Measurements from ENCODE around the gene CD274. TPM values are rescaled to one million over a fixed set of nuclear protein-coding genes. Genes with fewer than 3 reads are reported as not detected.
"Not testable (repeated sequence)": the region's sequence is repeated elsewhere in the genome, so short reads cannot be mapped to it uniquely, and the experiment has no call there.

Gene CD274
- total RNA-seq, 1 experiment from 2014 or later, result 0.62 TPM

- Histone ChIP-seq H3K36me3 (ENCODE audit: insufficient read depth, low read length, poor library complexity, severe bottlenecking) (no peaks in the 10 kb centered on the region), H3K4me1 (ENCODE audit: insufficient read depth, low read length, poor library complexity, severe bottlenecking) (no peaks in the 10 kb centered on the region), H3K9me3 (ENCODE audit: low read depth, low read length, poor library complexity, severe bottlenecking) (no peaks in the 10 kb centered on the region), H3K27ac (ENCODE audit: low read depth, low read length, poor library complexity, severe bottlenecking) (no peak overlapping the region), H3K27me3 (replicated peaks; ENCODE audit: insufficient read depth, low read depth, low read length, poor library complexity) (no peaks in the 10 kb centered on the region), H3K4me3 (ENCODE audit: low read depth, low read length, poor library complexity, severe bottlenecking) (no peak overlapping the region)
- CTCF ChIA-PET, result no interaction called here
- no peak for DNase-seq (ENCODE audit: low spot score)
- TF ChIP-seq EZH2 (IDR thresholded peaks at IDR 0.05; ENCODE audit: borderline replicate concordance, low read depth, low read length, poor library complexity, severe bottlenecking) (no peak), CTCF (conservative IDR thresholded peaks at IDR 0.05; ENCODE audit: low read depth, low read length) (no peak)
- BruUV-seq (replicated peaks), result no TSS peak
- POLR2A ChIA-PET (ENCODE audit: low non-redundant PET), result interaction anchor here (0.5 kb wide), 1 partner anchor 38 kb away, joined by 3 read pairs; no protein-coding TSS in a partner anchor
- intact Hi-C loops (cut with micrococcal nuclease; ENCODE audit: unreplicated experiment), result no loop called here
These were observed 16.4 kb downstream of the CD274 start for GRCh38 chr9:5466766-5467165.

GRCh38 chr9:5468850-5469249, 18.5 kb downstream of the CD274 start:
- CTCF ChIA-PET, result no interaction called here
- no peak overlapping the region for H3K4me3 ChIP-seq (ENCODE audit: low read depth, low read length, poor library complexity, severe bottlenecking)
- no peak overlapping the region for H3K27ac ChIP-seq (ENCODE audit: low read depth, low read length, poor library complexity, severe bottlenecking)
- H3K9me3 ChIP-seq (ENCODE audit: low read depth, low read length, poor library complexity, severe bottlenecking), result no peaks in the 10 kb centered on the region
- TF ChIP-seq EZH2 (IDR thresholded peaks at IDR 0.05; ENCODE audit: borderline replicate concordance, low read depth, low read length, poor library complexity, severe bottlenecking), result no peak
- H3K36me3 ChIP-seq (ENCODE audit: insufficient read depth, low read length, poor library complexity, severe bottlenecking), result no peaks in the 10 kb centered on the region
- H3K4me1 ChIP-seq (ENCODE audit: insufficient read depth, low read length, poor library complexity, severe bottlenecking), result no peaks in the 10 kb centered on the region
- BruUV-seq (replicated peaks), result no TSS peak
- H3K27me3 ChIP-seq (replicated peaks; ENCODE audit: insufficient read depth, low read depth, low read length, poor library complexity), result no peaks in the 10 kb centered on the region
- POLR2A ChIA-PET (ENCODE audit: low non-redundant PET), result no interaction called here
- intact Hi-C loops (cut with micrococcal nuclease; ENCODE audit: unreplicated experiment), result no loop called here
- DNase-seq (ENCODE audit: low spot score), result no peak

- no peaks in the 10 kb centered on the region for H3K9me3 ChIP-seq (ENCODE audit: low read depth, low read length, poor library complexity, severe bottlenecking)
- H3K4me3 ChIP-seq (ENCODE audit: low read depth, low read length, poor library complexity, severe bottlenecking), result no peak overlapping the region
- ChIA-PET CTCF (interaction anchor here (0.7 kb wide), 1 partner anchor 20 kb away, joined by 3 read pairs; the partner anchor contains the start of gene CD274), POLR2A (ENCODE audit: low non-redundant PET) (interaction anchor here (0.5 kb wide), 1 partner anchor 29 kb away, joined by 3 read pairs; no protein-coding TSS in a partner anchor)
- no peaks in the 10 kb centered on the region for H3K36me3 ChIP-seq (ENCODE audit: insufficient read depth, low read length, poor library complexity, severe bottlenecking)
- H3K4me1 ChIP-seq (ENCODE audit: insufficient read depth, low read length, poor library complexity, severe bottlenecking), result no peaks in the 10 kb centered on the region
- H3K27ac ChIP-seq (ENCODE audit: low read depth, low read length, poor library complexity, severe bottlenecking), result no peak overlapping the region
- DNase-seq (ENCODE audit: low spot score), result no peak
- no peak for TF ChIP-seq EZH2 (IDR thresholded peaks at IDR 0.05; ENCODE audit: borderline replicate concordance, low read depth, low read length, poor library complexity, severe bottlenecking)
- no peak; the same call in 1 of the 2 replicates for TF ChIP-seq CTCF (conservative IDR thresholded peaks at IDR 0.05; ENCODE audit: low read depth, low read length)
- BruUV-seq (replicated peaks), result no TSS peak
- intact Hi-C loops (cut with micrococcal nuclease; ENCODE audit: unreplicated experiment), result no loop called here
- H3K27me3 ChIP-seq (replicated peaks; ENCODE audit: insufficient read depth, low read depth, low read length, poor library complexity), result no peaks in the 10 kb centered on the region
These were observed 19.8 kb downstream of the CD274 start for GRCh38 chr9:5470122-5470521.

- no peaks in the 10 kb centered on the region for H3K27me3 ChIP-seq (replicated peaks; ENCODE audit: insufficient read depth, low read depth, low read length, poor library complexity)
- TF ChIP-seq EZH2 (IDR thresholded peaks at IDR 0.05; ENCODE audit: borderline replicate concordance, low read depth, low read length, poor library complexity, severe bottlenecking), result no peak
- BruUV-seq (replicated peaks), result no TSS peak
- H3K36me3 ChIP-seq (ENCODE audit: insufficient read depth, low read length, poor library complexity, severe bottlenecking), result no peaks in the 10 kb centered on the region
- ChIA-PET POLR2A (ENCODE audit: low non-redundant PET) (no interaction called here), CTCF (interaction anchor here (0.7 kb wide), 1 partner anchor 21 kb away, joined by 3 read pairs; the partner anchor contains the start of gene CD274)
- no peaks in the 10 kb centered on the region for H3K4me1 ChIP-seq (ENCODE audit: insufficient read depth, low read length, poor library complexity, severe bottlenecking)
- intact Hi-C loops (cut with micrococcal nuclease; ENCODE audit: unreplicated experiment), result no loop called here
- H3K9me3 ChIP-seq (ENCODE audit: low read depth, low read length, poor library complexity, severe bottlenecking), result no peaks in the 10 kb centered on the region
- no peak overlapping the region for H3K4me3 ChIP-seq (ENCODE audit: low read depth, low read length, poor library complexity, severe bottlenecking)
- no peak overlapping the region for H3K27ac ChIP-seq (ENCODE audit: low read depth, low read length, poor library complexity, severe bottlenecking)
- no peak for DNase-seq (ENCODE audit: low spot score)
These were observed 20.5 kb downstream of the CD274 start for GRCh38 chr9:5470816-5471215.

- DNase-seq (ENCODE audit: low spot score); H3K4me1 ChIP-seq (ENCODE audit: insufficient read depth, low read length, poor library complexity, severe bottlenecking); H3K36me3 ChIP-seq (ENCODE audit: insufficient read depth, low read length, poor library complexity, severe bottlenecking); H3K27me3 ChIP-seq (replicated peaks; ENCODE audit: insufficient read depth, low read depth, low read length, poor library complexity); CTCF ChIA-PET; intact Hi-C loops (cut with micrococcal nuclease; ENCODE audit: unreplicated experiment); BruUV-seq (replicated peaks); H3K27ac ChIP-seq (ENCODE audit: low read depth, low read length, poor library complexity, severe bottlenecking); H3K4me3 ChIP-seq (ENCODE audit: low read depth, low read length, poor library complexity, severe bottlenecking); H3K9me3 ChIP-seq (ENCODE audit: low read depth, low read length, poor library complexity, severe bottlenecking); POLR2A ChIA-PET (ENCODE audit: low non-redundant PET): not testable (repeated sequence)
These were observed 25.3 kb downstream of the CD274 start for GRCh38 chr9:5475611-5476010.

All from A673 (cell line).